Endothelial cell of umbilical vein (primary cell): ENCODE measurements around the gene SIPA1. TPM values are rescaled to one million over a fixed set of nuclear protein-coding genes. Genes with fewer than 3 reads are reported as not detected.

Experiments
- BruUV-seq: library from RNA; stranded (reverse); fragments of 400-500 nt; replicated peaks from 2 replicates; lab custom pipeline; 2021; lab: Mats Ljungman, UMichigan
- CTCF ChIA-PET: fragments of 300-600, 350-600 bp; sonication (Branson Sonifier 250); formaldehyde crosslinking; loops from one replicate; lab custom pipeline; 2021; ENCODE audit warnings: antibody characterized with exemption, inconsistent platforms; lab: Charles Lee
- POLR2A ChIA-PET: fragments of 300-600, 350-600 bp; sonication (Branson Sonifier 250); formaldehyde crosslinking; loops from one replicate; lab custom pipeline; 2021; ENCODE audit warnings: antibody characterized with exemption, inconsistent platforms; lab: Charles Lee
- DNase-seq: peaks from one replicate; pipeline ENCODE4 v3.0.0-alpha.2; 2011; ENCODE audit warnings: low read depth, low spot score
- FAIRE-seq: peaks from 2 replicates; lab custom pipeline; 2011; peaks lifted over from hg19 to GRCh38; lab: Jason Lieb, UNC
- H2AFZ ChIP-seq: 2 replicates; pipeline ENCODE4 v1.6.0; 2012; ENCODE audit warnings: low read depth, low read length, control low read depth, inconsistent platforms
- H3K27ac ChIP-seq: 2 replicates; pipeline ENCODE4 v1.5.1; 2011; ENCODE audit warnings: low read depth, mild to moderate bottlenecking, control low read depth, low read length, moderate library complexity; ENCODE audit not compliant: insufficient read depth
- H3K27me3 ChIP-seq, 2 experiments: 2 replicates each; pipeline versions ENCODE4 v1.6.0 to v1.6.1; 2011; ENCODE audit warnings: low read length in 2 of 2, mixed read lengths in 1 of 2; ENCODE audit not compliant: control insufficient read depth in 2 of 2, insufficient read depth in 2 of 2
- H3K36me3 ChIP-seq, 2 experiments: 2 replicates in 1 of 2; 3 replicates in 1 of 2; pipeline ENCODE4 v1.5.1; 2011; ENCODE audit warnings: low read length in 2 of 2, mild to moderate bottlenecking in 1 of 2, moderate library complexity in 1 of 2; ENCODE audit not compliant: control insufficient read depth in 2 of 2, insufficient read depth in 2 of 2; ENCODE audit errors: extremely low read depth in 1 of 2
- H3K4me1 ChIP-seq: 3 replicates; pipeline ENCODE4 v1.5.1; 2011; ENCODE audit warnings: mild to moderate bottlenecking, low read length; ENCODE audit not compliant: control insufficient read depth, insufficient read depth; ENCODE audit errors: extremely low read depth
- H3K4me2 ChIP-seq: 2 replicates; pipeline ENCODE4 v1.6.1; 2011; ENCODE audit warnings: low read length, control low read depth, mixed read lengths; ENCODE audit not compliant: insufficient read depth
- H3K4me3 ChIP-seq, 3 experiments: fragments of 200-600 bp in 1 of 3; sonication (generic), shearing (Covaris generic) in 1 of 3; replicated peaks in 1 of 3; 2 replicates each; pipeline ENCODE4 v1.5.1; 2011 to 2016; ENCODE audit warnings: control low read depth in 3 of 3, low read length in 3 of 3, mild to moderate bottlenecking in 2 of 3, inconsistent platforms in 1 of 3, low read depth in 1 of 3, moderate library complexity in 1 of 3; ENCODE audit not compliant: insufficient read depth in 1 of 3
- H3K79me2 ChIP-seq: 2 replicates; pipeline ENCODE4 v1.6.0; 2012; ENCODE audit warnings: low read length, inconsistent platforms; ENCODE audit not compliant: control insufficient read depth, insufficient read depth
- H3K9ac ChIP-seq: replicated peaks from 2 replicates; pipeline ENCODE3; 2011; ENCODE audit warnings: low read length, control low read depth; ENCODE audit not compliant: insufficient read depth; ENCODE audit errors: extremely low read depth
- H3K9me1 ChIP-seq: replicated peaks from 3 replicates; pipeline ENCODE4 v1.6.0; 2011; ENCODE audit warnings: mild to moderate bottlenecking, low read length; ENCODE audit not compliant: control insufficient read depth, insufficient read depth; ENCODE audit errors: extremely low read depth
- H3K9me3 ChIP-seq: replicated peaks from 2 replicates; pipeline ENCODE4 v1.5.1; 2012; ENCODE audit warnings: low read length, inconsistent platforms; ENCODE audit not compliant: control insufficient read depth, insufficient read depth
- H4K20me1 ChIP-seq: replicated peaks from 2 replicates; pipeline ENCODE3; 2011; ENCODE audit warnings: mild to moderate bottlenecking, low read length; ENCODE audit not compliant: control insufficient read depth, insufficient read depth; ENCODE audit errors: extremely low read depth
- EZH2 ChIP-seq: IDR thresholded peaks from 2 replicates; pipeline ENCODE4 v1.6.1; 2012; ENCODE audit warnings: borderline replicate concordance, low read depth, mild to moderate bottlenecking, moderate library complexity, low read length, inconsistent platforms; ENCODE audit not compliant: severe bottlenecking
- FOS ChIP-seq: IDR thresholded peaks from 2 replicates; pipeline ENCODE4 v1.6.1; 2011; ENCODE audit warnings: mild to moderate bottlenecking, low read length, moderate library complexity, borderline replicate concordance; ENCODE audit not compliant: insufficient read depth
- GATA2 ChIP-seq: IDR thresholded peaks from 2 replicates; pipeline ENCODE4 v1.7.0; 2011; ENCODE audit warnings: low read depth, mild to moderate bottlenecking, moderate library complexity, mixed read lengths, low read length; ENCODE audit not compliant: insufficient read length, insufficient read depth
- JUN ChIP-seq: IDR thresholded peaks from 2 replicates; pipeline ENCODE4 v1.6.1; 2011; ENCODE audit warnings: borderline replicate concordance, low read depth; ENCODE audit not compliant: insufficient read length, insufficient read depth
- MAX ChIP-seq: IDR thresholded peaks from 2 replicates; pipeline ENCODE4 v1.6.1; 2011; ENCODE audit not compliant: insufficient read depth, insufficient read length
- MYC ChIP-seq: IDR thresholded peaks from one replicate; pipeline ENCODE4 v1.6.1; 2011; ENCODE audit warnings: mild to moderate bottlenecking, low read depth, low read length
- POLR2A ChIP-seq: IDR thresholded peaks from 2 replicates; pipeline ENCODE4 v1.6.1; 2012; ENCODE audit warnings: low read depth, mild to moderate bottlenecking, control low read depth, low read length
- POLR2AphosphoS5 ChIP-seq: IDR thresholded peaks from 2 replicates; pipeline ENCODE4 v1.6.1; 2012; ENCODE audit warnings: low read depth, mild to moderate bottlenecking, control low read depth, low read length, moderate library complexity; ENCODE audit not compliant: insufficient read depth
- dilution Hi-C: fragments of 300-500 bp; cut with MboI; formaldehyde crosslinking; loops from one replicate; pipeline ENCODE4 v1.15.0; 2019; ENCODE audit warnings: low sequenced_read_pairs; ENCODE audit not compliant: extremely low pct_ligation_motif_present
- intact Hi-C: fragments of 100-400 bp; cut with micrococcal nuclease; formaldehyde crosslinking; loops from one replicate; pipeline ENCODE4 v1.10.0; 2022
- polyA plus RNA-seq, 4 experiments: library from polyadenylated mRNA; depleted of rRNA in 3 of 4; stranded (reverse) in 3 of 4; unstranded in 1 of 4; fragments of >200 nt; gene quantifications; 2 replicates each; pipeline versions ENCODE4 v1.2.1 to v1.2.3, GENCODE V29; 2011 to 2012; ENCODE audit warnings: missing spikeins in 1 of 4
- total RNA-seq: library from RNA; stranded (reverse); gene quantifications from 2 replicates; pipeline ENCODE4 v1.2.3, GENCODE V29; 2021
- TF ChIP-seq, protein P1 (sequence below), 2 donors: IDR thresholded peaks; 1 replicate in 1 of 2; 2 replicates in 1 of 2; pipeline ENCODE4 v1.5.1; 2011; ENCODE audit warnings: low read length in 2 of 2, mild to moderate bottlenecking in 2 of 2, moderate library complexity in 2 of 2, control low read depth in 1 of 2, inconsistent platforms in 1 of 2, low read depth in 1 of 2; ENCODE audit not compliant: insufficient read depth in 1 of 2; ENCODE audit errors: extremely low read depth in 1 of 2

Gene SIPA1
- total and polyA plus RNA-seq, 2 donors (not counting 3 experiments of a cell fraction or from before 2014, with no cell fraction given) = 67.5 to 119 TPM

- ChIA-PET POLR2A (interaction anchor here (0.7 kb wide), 1 partner anchor 9 kb away, joined by 3 read pairs; the partner anchor contains the start of gene SIPA1), CTCF (interaction anchor here (1.2 to 1.7 kb wide), 2 partner anchors 9 to 21 kb away, joined by 4 to 9 read pairs; partner anchors contain the start of gene SIPA1)
- no peak overlapping the region for H3K4me3 ChIP-seq
- no peak overlapping the region for H3K9ac ChIP-seq
- no peak overlapping the region for H2AFZ ChIP-seq
- peaks cover 18% of the 10 kb centered on the region for H3K4me1 ChIP-seq
- TF ChIP-seq MYC (no peak), POLR2A (no peak), POLR2AphosphoS5 (no peak), MAX (no peak), JUN (no peak), GATA2 (no peak), EZH2 (no peak), FOS (no peak)
- TF ChIP-seq, protein P1, sequence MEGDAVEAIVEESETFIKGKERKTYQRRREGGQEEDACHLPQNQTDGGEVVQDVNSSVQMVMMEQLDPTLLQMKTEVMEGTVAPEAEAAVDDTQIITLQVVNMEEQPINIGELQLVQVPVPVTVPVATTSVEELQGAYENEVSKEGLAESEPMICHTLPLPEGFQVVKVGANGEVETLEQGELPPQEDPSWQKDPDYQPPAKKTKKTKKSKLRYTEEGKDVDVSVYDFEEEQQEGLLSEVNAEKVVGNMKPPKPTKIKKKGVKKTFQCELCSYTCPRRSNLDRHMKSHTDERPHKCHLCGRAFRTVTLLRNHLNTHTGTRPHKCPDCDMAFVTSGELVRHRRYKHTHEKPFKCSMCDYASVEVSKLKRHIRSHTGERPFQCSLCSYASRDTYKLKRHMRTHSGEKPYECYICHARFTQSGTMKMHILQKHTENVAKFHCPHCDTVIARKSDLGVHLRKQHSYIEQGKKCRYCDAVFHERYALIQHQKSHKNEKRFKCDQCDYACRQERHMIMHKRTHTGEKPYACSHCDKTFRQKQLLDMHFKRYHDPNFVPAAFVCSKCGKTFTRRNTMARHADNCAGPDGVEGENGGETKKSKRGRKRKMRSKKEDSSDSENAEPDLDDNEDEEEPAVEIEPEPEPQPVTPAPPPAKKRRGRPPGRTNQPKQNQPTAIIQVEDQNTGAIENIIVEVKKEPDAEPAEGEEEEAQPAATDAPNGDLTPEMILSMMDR (IDR thresholded peaks at IDR 0.05; ENCODE audit: extremely low read depth in 1 of 2, insufficient read depth in 1 of 2, low read depth in 1 of 2, low read length in 2 of 2) = no peak
- BruUV-seq = no TSS peak
- H3K9me3 ChIP-seq = no peaks in the 10 kb centered on the region
- intact Hi-C loops (no loop called here), dilution Hi-C loops (no loop called here)
- no peak overlapping the region for H3K4me2 ChIP-seq
- H3K9me1 ChIP-seq = no peaks in the 10 kb centered on the region
- H4K20me1 ChIP-seq = no peaks in the 10 kb centered on the region
- no peaks in the 10 kb centered on the region for H3K27me3 ChIP-seq
- no peak for DNase-seq
- no peak overlapping the region for H3K27ac ChIP-seq
- H3K36me3 ChIP-seq = peaks cover under 1 to 40% of the 10 kb centered on the region in 2 experiments
- H3K79me2 ChIP-seq = peaks cover 2% of the 10 kb centered on the region
- FAIRE-seq = no peak
Measured at GRCh38 chr11:65646288-65646957, 8.5 kb downstream of the SIPA1 start.
